AG04450 (cell line): Measurements from ENCODE around the gene GLG1. TPM values are rescaled to one million over a fixed set of nuclear protein-coding genes. Genes with fewer than 3 reads are reported as not detected.
"Not testable (repeated sequence)": the region's sequence is repeated elsewhere in the genome, so short reads cannot be mapped to it uniquely, and the experiment has no call there.

Experiments
- CTCF ChIA-PET: fragments of 300-600, 350-600 bp; formaldehyde crosslinking; extraction: SDS; loops from one replicate; lab custom pipeline; 2022; ENCODE audit warnings: antibody characterized with exemption, inconsistent platforms; lab: Charles Lee
- POLR2A ChIA-PET: fragments of 350-600 bp; formaldehyde crosslinking; extraction: SDS; loops from one replicate; lab custom pipeline; 2021; ENCODE audit warnings: antibody characterized with exemption, inconsistent platforms; lab: Yijun Ruan, JAX
- DNase-seq: peaks from one replicate; pipeline ENCODE4 v3.0.0-alpha.2; 2011; ENCODE audit warnings: low read depth, low spot score
- H3K27ac ChIP-seq: one replicate; pipeline ENCODE4 v1.5.1; 2012; ENCODE audit warnings: low read depth, low read length, control low read depth
- H3K27me3 ChIP-seq: one replicate; pipeline ENCODE4 v1.6.0; 2012; ENCODE audit warnings: low read length; ENCODE audit not compliant: control insufficient read depth, insufficient read depth
- H3K4me3 ChIP-seq: 2 replicates; pipeline ENCODE4 v1.5.1; 2011; ENCODE audit warnings: mild to moderate bottlenecking, low read depth, low read length, control low read depth
- H3K9me3 ChIP-seq: 2 replicates; pipeline ENCODE4 v1.5.1; 2012; ENCODE audit warnings: low read length; ENCODE audit not compliant: control insufficient read depth, insufficient read depth
- polyA plus RNA-seq: library from polyadenylated mRNA; depleted of rRNA; stranded (reverse); fragments of >200 nt; gene quantifications from 2 replicates; pipeline ENCODE4 v1.2.3, GENCODE V29; 2011

The GLG1 gene
- polyA plus RNA-seq, 1 experiment: 188 TPM

GRCh38 chr16:74421482-74421785 is 185.5 kb downstream of the GLG1 start:
- H3K27ac ChIP-seq, H3K9me3 ChIP-seq, H3K27me3 ChIP-seq, CTCF ChIA-PET, H3K4me3 ChIP-seq, DNase-seq, POLR2A ChIA-PET: not testable (repeated sequence)

GRCh38 chr16:74420612-74421481 is 186.1 kb downstream of the GLG1 start, which contains the start of gene CLEC18B:
Gene CLEC18B (minus strand): TSS chr16:74421478. CDS start chr16:74421270, 208 bp downstream.
- H3K27me3 ChIP-seq, H3K27ac ChIP-seq, DNase-seq, CTCF ChIA-PET, H3K4me3 ChIP-seq, POLR2A ChIA-PET, H3K9me3 ChIP-seq: not testable (repeated sequence)

- POLR2A ChIA-PET, H3K9me3 ChIP-seq, H3K4me3 ChIP-seq, DNase-seq, H3K27me3 ChIP-seq, H3K27ac ChIP-seq, CTCF ChIA-PET: not testable (repeated sequence)
These were observed 187.1 kb downstream of the GLG1 start for GRCh38 chr16:74419811-74420210.

- CTCF ChIA-PET, H3K9me3 ChIP-seq, H3K27me3 ChIP-seq, DNase-seq, POLR2A ChIA-PET, H3K4me3 ChIP-seq, H3K27ac ChIP-seq: not testable (repeated sequence)
These were observed 189.0 kb downstream of the GLG1 start for GRCh38 chr16:74417897-74418296.

DNA sequence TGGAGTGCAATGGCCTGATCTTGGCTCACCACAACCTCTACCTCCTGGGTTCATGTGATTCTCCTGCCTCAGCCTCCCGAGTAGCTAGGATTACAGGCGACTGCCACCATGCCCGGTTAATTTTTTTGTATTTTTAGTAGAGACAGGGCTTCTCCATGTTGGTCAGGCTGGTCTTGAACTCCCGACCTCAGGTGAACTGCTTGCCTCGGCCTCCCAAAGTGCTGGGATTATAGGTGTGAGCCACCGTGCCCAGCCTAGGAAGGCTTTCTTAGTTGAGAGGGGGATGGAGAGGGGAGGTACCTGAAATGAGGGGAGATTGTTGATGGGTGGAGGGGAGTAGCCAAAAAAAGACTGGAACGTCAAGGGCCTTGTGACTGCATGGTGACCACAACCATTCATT is 193.0 kb downstream of the GLG1 start:
- H3K9me3 ChIP-seq, CTCF ChIA-PET, H3K4me3 ChIP-seq, H3K27me3 ChIP-seq, POLR2A ChIA-PET, H3K27ac ChIP-seq, DNase-seq: not testable (repeated sequence)

GRCh38 chr16:74413485-74413884 is 193.4 kb downstream of the GLG1 start:
- H3K27ac ChIP-seq, H3K27me3 ChIP-seq, CTCF ChIA-PET, H3K9me3 ChIP-seq, POLR2A ChIA-PET, DNase-seq, H3K4me3 ChIP-seq: not testable (repeated sequence)

GRCh38 chr16:74412775-74413390 is 194.0 kb downstream of the GLG1 start:
- H3K9me3 ChIP-seq, H3K4me3 ChIP-seq: not testable (repeated sequence)

DNA sequence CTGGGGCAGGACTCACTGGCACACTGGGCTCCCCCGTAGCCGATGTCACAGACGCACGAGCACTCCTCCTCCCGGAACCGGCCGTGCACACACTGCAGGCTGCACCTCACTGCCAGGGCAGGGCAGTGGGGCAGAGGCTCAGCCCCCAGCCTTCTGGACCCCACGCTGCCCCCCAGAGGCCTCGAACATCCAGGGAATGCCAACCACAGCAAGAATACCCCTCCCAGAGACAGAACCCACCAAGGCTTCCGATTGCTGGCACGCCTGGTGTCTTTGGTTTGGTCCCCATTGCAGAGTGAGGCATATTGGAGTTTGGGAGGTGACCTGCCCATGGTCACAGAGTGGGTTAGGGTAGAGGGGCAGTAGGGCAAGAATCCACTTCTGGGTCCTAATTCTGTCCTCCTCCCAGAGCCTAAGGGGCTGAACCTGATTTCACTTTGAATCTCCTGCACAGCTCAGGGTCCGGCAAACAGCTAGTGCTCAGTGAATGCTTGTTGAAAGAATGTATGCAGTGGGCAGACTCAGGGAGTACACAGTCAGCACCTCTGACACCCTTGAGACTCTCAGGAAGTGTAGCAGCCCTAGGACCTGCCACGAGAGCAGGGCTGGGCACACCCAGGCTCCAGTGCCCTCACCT is 194.7 kb downstream of the GLG1 start:
- H3K4me3 ChIP-seq, POLR2A ChIA-PET, CTCF ChIA-PET, H3K27ac ChIP-seq, H3K9me3 ChIP-seq, H3K27me3 ChIP-seq, DNase-seq: not testable (repeated sequence)

More at GRCh38 chr16:74412775-74413390, 194.0 kb downstream of the GLG1 start:
- DNase-seq, H3K27me3 ChIP-seq, CTCF ChIA-PET, POLR2A ChIA-PET, H3K27ac ChIP-seq: not testable (repeated sequence)

GRCh38 chr16:74410981-74411380 is 195.9 kb downstream of the GLG1 start:
- H3K27me3 ChIP-seq, H3K27ac ChIP-seq, H3K4me3 ChIP-seq, DNase-seq, H3K9me3 ChIP-seq, POLR2A ChIA-PET, CTCF ChIA-PET: not testable (repeated sequence)

GRCh38 chr16:74410057-74410957 is 196.6 kb downstream of the GLG1 start:
- POLR2A ChIA-PET, DNase-seq, H3K27ac ChIP-seq, H3K9me3 ChIP-seq, H3K27me3 ChIP-seq, H3K4me3 ChIP-seq, CTCF ChIA-PET: not testable (repeated sequence)
